ENCODE results near the gene COQ10B. TPM values are rescaled to one million over a fixed set of nuclear protein-coding genes. Genes with fewer than 3 reads are reported as not detected.
"Not testable (repeated sequence)": the region's sequence is repeated elsewhere in the genome, so short reads cannot be mapped to it uniquely, and the experiment has no call there.

COQ10B gene
- total RNA-seq, 4 donors from 2014 or later, result 21.5 to 28.1 (median 27.1) TPM

DNA sequence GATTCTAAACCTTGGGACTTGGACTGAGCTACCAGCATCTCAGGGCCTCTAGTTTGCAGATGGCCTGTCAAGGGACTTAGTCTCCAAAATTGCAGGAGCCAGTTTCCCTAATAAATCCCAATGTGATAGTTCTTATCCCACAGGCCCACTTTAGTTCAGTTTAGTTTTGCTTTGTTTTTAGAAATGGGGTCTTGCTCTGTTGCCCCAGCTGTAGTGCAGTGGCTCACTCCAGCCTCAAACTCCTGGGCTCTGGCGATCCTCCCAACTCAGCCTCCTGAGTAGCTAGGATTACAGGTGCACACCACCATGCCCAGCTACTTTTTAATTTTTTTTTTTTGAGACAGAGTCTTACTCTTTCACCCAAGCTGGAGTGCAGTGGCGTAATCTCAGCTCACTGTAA is 16.0 kb upstream of the COQ10B start:
- TF ChIP-seq CTCF (IDR thresholded peaks at IDR 0.05) (no peak), POLR2A (IDR thresholded peaks at IDR 0.05) (no peak)
- H3K4me3 ChIP-seq (ENCODE audit: low read depth, poor library complexity, severe bottlenecking), result no peak overlapping the region
- 100% methylated on average over 2 of the region's 2 CpGs for WGBS, 2 donors
- intact Hi-C loops (cut with DNase I; ENCODE audit: low total_unique reads), result no loop called here
- no peak for DNase-seq (ENCODE audit: low spot score in 2 of 2)

DNA sequence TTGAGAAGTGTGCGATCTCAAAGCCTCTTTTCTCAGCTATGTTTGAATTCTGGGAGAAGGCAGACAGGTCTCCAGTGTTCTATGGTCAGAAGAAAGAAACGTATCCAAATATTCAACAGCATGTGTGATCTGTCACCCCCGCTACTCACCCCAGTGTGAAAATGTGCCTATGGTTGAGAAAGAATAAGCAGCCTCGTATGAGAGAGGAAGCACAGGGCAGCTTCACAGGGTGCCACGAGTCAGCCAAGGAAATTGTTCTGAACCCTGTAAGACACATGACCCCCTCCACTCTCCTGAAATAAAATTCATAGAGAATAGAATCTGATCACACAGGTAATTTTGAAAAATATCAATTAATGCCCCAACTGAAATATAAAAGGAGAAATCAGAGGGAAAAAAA is 10.5 kb upstream of the COQ10B start:
- H3K4me3 ChIP-seq (ENCODE audit: low read depth, poor library complexity, severe bottlenecking), result no peak overlapping the region
- no peak for DNase-seq (ENCODE audit: low spot score in 2 of 2)
- intact Hi-C loops (cut with DNase I; ENCODE audit: low total_unique reads), result no loop called here
- TF ChIP-seq POLR2A (IDR thresholded peaks at IDR 0.05) (no peak), CTCF (IDR thresholded peaks at IDR 0.05) (no peak)
- WGBS, 2 donors, result 67 to 74% methylated on average over 5 of the region's 5 CpGs

- WGBS, 2 donors, result 77 to 85% methylated on average over 1 of the region's 1 CpG
- TF ChIP-seq CTCF (IDR thresholded peaks at IDR 0.05) (no peak), POLR2A (IDR thresholded peaks at IDR 0.05) (no peak)
- intact Hi-C loops (cut with DNase I; ENCODE audit: low total_unique reads), result no loop called here
- no peak overlapping the region for H3K4me3 ChIP-seq (ENCODE audit: low read depth, poor library complexity, severe bottlenecking)
- DNase-seq (ENCODE audit: low spot score in 2 of 2), result no peak
Measured at GRCh38 chr2:197445746-197446145, 7.6 kb upstream of the COQ10B start.

DNA sequence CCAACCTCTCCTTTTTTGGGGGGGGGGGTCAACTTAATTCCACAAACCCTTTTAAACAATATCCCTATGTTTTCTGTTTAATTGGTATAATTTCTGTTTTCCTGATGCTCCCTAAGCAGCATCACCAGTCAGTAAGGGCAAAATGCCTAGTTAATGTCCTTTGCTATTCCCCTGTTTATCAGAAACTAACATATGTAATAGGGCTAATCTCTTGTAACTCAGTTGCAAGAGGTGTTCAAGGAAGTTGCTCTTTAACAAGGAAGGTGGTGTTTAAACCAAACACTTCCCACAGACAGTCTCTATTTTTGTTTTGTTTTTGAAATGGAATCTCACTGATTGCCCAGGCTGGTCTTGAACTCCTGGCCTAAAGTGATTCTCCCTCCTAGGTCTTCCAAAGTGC is 6.5 kb upstream of the COQ10B start:
- TF ChIP-seq POLR2A (IDR thresholded peaks at IDR 0.05) (no peak), CTCF (IDR thresholded peaks at IDR 0.05) (no peak)
- intact Hi-C loops (cut with DNase I; ENCODE audit: low total_unique reads), result no loop called here
- no peak overlapping the region for H3K4me3 ChIP-seq (ENCODE audit: low read depth, poor library complexity, severe bottlenecking)
- no peak for DNase-seq (ENCODE audit: low spot score in 2 of 2)

GRCh38 chr2:197450465-197450864 is 2.9 kb upstream of the COQ10B start:
- 90 to 91% methylated on average over 16 to 25 of the region's 25 CpGs for WGBS, 2 donors
- intact Hi-C loops (cut with DNase I; ENCODE audit: low total_unique reads), result no loop called here
- TF ChIP-seq POLR2A (IDR thresholded peaks at IDR 0.05), result no peak
- no peak for TF ChIP-seq CTCF (IDR thresholded peaks at IDR 0.05)
- DNase-seq (ENCODE audit: low spot score in 2 of 2), result no peak
- no peak overlapping the region for H3K4me3 ChIP-seq (ENCODE audit: low read depth, poor library complexity, severe bottlenecking)

DNA sequence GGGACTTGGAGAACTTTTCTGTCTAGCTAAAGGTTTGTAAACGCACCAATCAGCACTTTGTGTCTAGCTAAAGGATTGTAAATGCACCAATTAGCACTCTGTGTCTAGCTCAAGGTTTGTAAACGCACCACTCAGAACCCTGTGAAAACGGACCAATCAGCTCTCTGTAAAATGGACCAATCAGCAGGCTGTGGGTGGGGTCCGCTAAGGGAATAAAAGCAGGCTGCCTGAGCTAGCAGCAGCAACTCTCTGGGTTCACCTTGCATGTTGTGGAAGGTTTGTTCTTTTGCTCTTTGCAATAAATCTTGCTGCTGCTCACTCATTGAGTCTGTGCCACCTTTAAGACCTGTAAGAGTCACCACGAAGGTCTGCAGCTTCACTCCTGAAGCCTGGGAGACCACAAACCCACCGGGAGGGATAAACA is 2.4 kb upstream of the COQ10B start:
- 78 to 84% methylated on average over 6 of the region's 6 CpGs for WGBS, 2 donors
- H3K4me3 ChIP-seq (ENCODE audit: low read depth, poor library complexity, severe bottlenecking); DNase-seq (ENCODE audit: low spot score in 2 of 2); intact Hi-C loops (cut with DNase I; ENCODE audit: low total_unique reads): not testable (repeated sequence)
